Duodenal mucosa (tissue), 2 donors: ENCODE results near the gene CCDC178.

ENCODE experiments used
- H3K27ac ChIP-seq: one replicate; pipeline ENCODE4 v1.7.0; 2013; ENCODE audit warnings: low read depth, low read length
- H3K27me3 ChIP-seq, 2 donors: one replicate each; pipeline ENCODE4 v1.7.0; 2013; ENCODE audit warnings: low read length in 2 of 2, control low read depth in 1 of 2; ENCODE audit not compliant: insufficient read depth in 2 of 2, control insufficient read depth in 1 of 2
- H3K36me3 ChIP-seq, 2 donors: one replicate each; pipeline ENCODE4 v1.7.0; 2013; ENCODE audit warnings: low read length in 2 of 2, control low read depth in 1 of 2; ENCODE audit not compliant: insufficient read depth in 2 of 2, control insufficient read depth in 1 of 2
- H3K4me1 ChIP-seq, 2 donors: one replicate each; pipeline ENCODE4 v1.7.0; 2013; ENCODE audit warnings: low read length in 2 of 2, control low read depth in 1 of 2; ENCODE audit not compliant: insufficient read depth in 2 of 2, control insufficient read depth in 1 of 2
- H3K4me3 ChIP-seq, 2 donors: one replicate each; pipeline ENCODE4 v1.7.0; 2013; ENCODE audit warnings: low read length in 2 of 2, low read depth in 1 of 2
- H3K9ac ChIP-seq, 2 donors: one replicate each; pipeline ENCODE4 v1.7.0; 2013; ENCODE audit warnings: low read length in 2 of 2, low read depth in 1 of 2
- H3K9me3 ChIP-seq, 2 donors: one replicate each; pipeline ENCODE4 v1.7.0; 2013; ENCODE audit warnings: low read length in 2 of 2, control low read depth in 1 of 2; ENCODE audit not compliant: control insufficient read depth in 1 of 2

CCDC178 gene

DNA sequence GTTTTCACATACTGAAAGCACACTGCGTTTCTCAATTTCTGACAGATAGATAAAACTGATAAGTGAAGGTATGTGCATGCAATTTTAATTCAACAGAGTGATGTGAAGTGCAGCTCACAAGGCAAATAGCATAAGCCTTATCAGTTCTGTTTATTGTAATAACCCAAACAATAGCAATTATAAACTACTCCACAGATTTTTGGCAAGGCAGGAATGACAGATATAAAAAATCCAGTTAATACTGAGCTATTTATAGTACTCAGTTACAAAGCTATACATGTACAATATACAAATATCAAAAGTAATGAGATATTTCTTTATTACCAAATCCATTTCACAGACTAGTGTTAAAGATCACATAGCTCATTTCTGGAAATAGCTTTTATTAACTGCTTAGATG, 456.8 kb downstream of the CCDC178 start:
- Histone ChIP-seq H3K4me3 (no peak overlapping the region), H3K36me3 (no peaks in the 10 kb centered on the region), H3K9me3 (no peaks in the 10 kb centered on the region), H3K9ac (no peak overlapping the region), H3K4me1 (no peaks in the 10 kb centered on the region), H3K27me3 (no peaks in the 10 kb centered on the region), H3K27ac (no peak overlapping the region)

DNA sequence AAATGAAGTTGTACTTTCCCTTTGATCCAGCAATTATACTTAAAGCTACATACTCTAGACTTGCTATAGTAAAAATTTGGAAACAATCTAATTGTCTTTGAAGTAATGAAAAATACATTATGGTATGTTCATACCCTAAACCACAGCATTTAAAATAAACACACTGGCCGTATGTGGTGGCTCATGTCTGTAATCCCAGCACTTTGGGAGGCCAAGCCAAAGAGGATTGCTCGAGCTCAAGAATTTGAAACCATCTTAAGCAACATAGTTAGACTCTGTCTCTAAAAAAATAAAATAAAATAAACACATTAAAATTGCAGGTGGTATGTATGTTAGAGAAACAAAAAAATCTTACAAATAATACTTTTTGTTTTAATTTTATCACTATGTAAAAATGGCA, 459.6 kb downstream of the CCDC178 start:
- Histone ChIP-seq H3K4me3 (no peak overlapping the region), H3K27ac (no peak overlapping the region), H3K9ac (no peak overlapping the region), H3K27me3 (no peaks in the 10 kb centered on the region), H3K9me3 (no peaks in the 10 kb centered on the region), H3K4me1 (no peaks in the 10 kb centered on the region), H3K36me3 (no peaks in the 10 kb centered on the region)

DNA sequence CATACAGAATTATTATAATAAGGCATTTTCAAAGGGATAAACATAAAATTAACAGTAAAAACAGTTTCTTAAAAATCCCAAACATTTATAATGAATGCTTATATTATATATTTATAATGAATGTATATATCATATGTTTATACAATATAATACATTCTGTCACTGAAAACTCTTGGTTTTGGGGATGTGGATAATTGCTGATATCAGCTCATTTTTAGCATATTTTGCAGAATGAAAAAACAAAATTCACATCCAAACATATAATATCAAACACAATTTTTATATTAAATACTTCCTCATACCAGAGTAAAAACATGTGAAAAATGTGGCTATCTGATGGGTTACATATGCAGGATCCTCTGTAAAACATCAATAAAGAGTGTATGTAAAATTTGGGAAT, 465.0 kb downstream of the CCDC178 start:
- Histone ChIP-seq H3K4me1 (no peaks in the 10 kb centered on the region), H3K9me3 (no peaks in the 10 kb centered on the region), H3K27me3 (no peaks in the 10 kb centered on the region), H3K9ac (no peak overlapping the region), H3K4me3 (no peak overlapping the region), H3K36me3 (no peaks in the 10 kb centered on the region), H3K27ac (no peak overlapping the region)

DNA sequence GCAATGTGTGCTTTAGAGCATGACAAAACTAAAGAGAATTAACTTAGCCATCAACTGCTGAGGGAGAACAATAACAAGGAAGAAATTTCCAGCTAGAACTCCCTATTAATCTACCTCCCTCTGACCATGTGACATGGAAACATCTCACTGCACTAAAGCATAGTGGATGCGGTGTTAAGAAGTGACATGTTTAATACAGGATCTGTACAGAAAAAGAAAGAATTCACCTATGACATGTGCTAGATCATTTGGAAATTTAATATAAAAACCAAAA, 465.4 kb downstream of the CCDC178 start:
- Histone ChIP-seq H3K9me3 (no peaks in the 10 kb centered on the region), H3K27me3 (no peaks in the 10 kb centered on the region), H3K36me3 (no peaks in the 10 kb centered on the region), H3K4me3 (no peak overlapping the region), H3K9ac (no peak overlapping the region), H3K4me1 (no peaks in the 10 kb centered on the region), H3K27ac (no peak overlapping the region)

DNA sequence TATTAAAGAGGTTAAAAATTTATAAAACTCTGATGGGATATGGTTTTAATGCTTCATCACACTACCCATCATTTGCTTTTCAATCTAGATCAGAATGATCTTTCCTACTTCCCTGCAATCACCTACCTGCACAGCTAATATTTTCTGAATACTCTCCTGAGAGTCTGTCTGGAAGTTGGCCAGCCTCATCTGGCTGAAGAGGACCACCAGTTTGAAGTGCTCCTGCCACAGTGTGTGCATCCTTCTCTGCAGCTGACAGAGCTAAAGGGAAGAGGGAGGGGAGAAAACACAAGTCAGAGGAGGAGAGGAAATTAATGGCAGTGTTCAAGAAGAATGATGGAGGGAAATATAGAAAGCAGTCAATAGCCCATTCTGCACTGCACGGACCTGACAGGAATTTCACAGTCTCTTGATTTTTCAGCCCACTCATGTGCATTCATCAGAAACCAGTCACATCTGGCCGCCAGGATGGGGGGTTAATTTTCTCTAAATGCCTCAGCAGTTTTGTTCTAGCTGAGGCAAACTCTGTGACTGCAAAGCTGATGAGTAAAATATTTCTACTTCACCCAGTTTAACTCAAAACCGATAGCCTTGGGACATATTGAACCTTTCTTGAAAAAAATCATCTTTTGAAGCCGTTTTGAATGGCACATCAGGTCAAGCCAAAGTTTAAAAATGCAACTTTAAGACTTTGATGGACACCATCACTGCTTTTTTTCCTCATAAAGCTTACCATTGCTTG, 465.9 kb downstream of the CCDC178 start:
- H3K9me3 ChIP-seq = no peaks in the 10 kb centered on the region
- no peaks in the 10 kb centered on the region for H3K4me1 ChIP-seq
- no peaks in the 10 kb centered on the region for H3K27me3 ChIP-seq
- no peak overlapping the region for H3K4me3 ChIP-seq
- H3K36me3 ChIP-seq = no peaks in the 10 kb centered on the region
- no peak overlapping the region for H3K9ac ChIP-seq
- H3K27ac ChIP-seq = no peak overlapping the region

DNA sequence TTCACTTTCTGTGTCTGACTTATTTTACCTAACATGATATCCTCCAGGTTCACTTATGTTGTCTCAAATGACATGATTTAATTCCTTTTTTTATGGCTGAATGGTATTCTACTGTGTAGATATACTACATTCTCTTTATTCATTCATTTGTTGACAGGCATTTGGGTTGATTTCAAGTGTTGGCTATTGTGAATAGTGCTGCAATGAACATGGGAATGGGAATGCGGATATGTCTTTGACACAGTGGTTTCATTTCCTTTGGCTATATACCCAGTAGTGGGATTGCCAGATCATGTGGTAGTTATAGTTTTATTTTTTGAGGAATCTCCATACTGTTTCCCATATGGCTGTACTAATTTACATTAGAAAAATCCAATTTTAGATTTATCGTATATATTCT, 472.3 kb downstream of the CCDC178 start:
- Histone ChIP-seq H3K4me1 (no peaks in the 10 kb centered on the region), H3K9ac (no peak overlapping the region), H3K27ac (no peak overlapping the region), H3K27me3 (no peaks in the 10 kb centered on the region), H3K9me3 (no peaks in the 10 kb centered on the region), H3K4me3 (no peak overlapping the region), H3K36me3 (no peaks in the 10 kb centered on the region)

DNA sequence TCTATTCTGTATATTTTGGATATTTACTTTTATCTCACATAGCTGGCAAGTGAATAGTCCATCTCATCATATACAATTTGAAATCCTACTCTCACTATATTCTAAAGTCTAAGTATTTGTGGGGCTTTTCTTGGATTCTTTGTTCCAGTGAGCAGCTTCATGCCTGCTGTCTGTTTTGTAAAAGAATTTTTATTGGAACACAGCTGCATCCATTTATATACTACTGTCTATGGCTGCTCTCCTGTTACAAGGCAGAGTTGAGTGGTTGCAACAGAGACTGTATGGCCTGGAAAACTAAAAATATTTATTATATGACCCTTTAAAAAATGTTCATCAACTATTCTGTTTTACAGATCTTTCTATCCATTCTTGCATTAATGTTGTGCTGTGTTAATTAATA, 474.4 kb downstream of the CCDC178 start:
- no peak overlapping the region for H3K27ac ChIP-seq
- H3K9me3 ChIP-seq = no peaks in the 10 kb centered on the region
- H3K36me3 ChIP-seq = no peaks in the 10 kb centered on the region
- H3K27me3 ChIP-seq = no peaks in the 10 kb centered on the region
- no peak overlapping the region for H3K4me3 ChIP-seq
- no peaks in the 10 kb centered on the region for H3K4me1 ChIP-seq
- no peak overlapping the region for H3K9ac ChIP-seq

DNA sequence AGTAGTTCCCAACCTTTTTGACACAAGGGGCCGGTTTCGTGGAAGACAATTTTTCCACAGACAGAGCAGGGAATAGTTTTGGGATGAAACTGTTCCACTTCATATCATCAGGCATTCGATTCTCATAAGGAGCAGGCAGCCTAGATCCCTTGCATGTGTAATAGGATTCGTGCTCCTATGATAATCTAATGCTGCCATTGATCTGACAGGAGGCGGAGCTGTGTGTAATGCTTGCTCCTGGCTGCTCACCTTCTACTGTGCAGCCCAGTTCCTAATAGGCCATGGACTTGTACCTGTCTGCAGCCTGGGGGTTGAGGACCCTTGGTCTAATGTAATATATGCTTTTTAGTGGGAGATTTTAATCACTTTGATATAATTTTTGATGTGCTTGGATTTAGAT, 479.0 kb downstream of the CCDC178 start:
- H3K9me3 ChIP-seq = no peaks in the 10 kb centered on the region
- H3K4me1 ChIP-seq = no peaks in the 10 kb centered on the region
- H3K9ac ChIP-seq = no peak overlapping the region
- no peaks in the 10 kb centered on the region for H3K27me3 ChIP-seq
- no peak overlapping the region for H3K4me3 ChIP-seq
- no peaks in the 10 kb centered on the region for H3K36me3 ChIP-seq
- H3K27ac ChIP-seq = no peak overlapping the region

DNA sequence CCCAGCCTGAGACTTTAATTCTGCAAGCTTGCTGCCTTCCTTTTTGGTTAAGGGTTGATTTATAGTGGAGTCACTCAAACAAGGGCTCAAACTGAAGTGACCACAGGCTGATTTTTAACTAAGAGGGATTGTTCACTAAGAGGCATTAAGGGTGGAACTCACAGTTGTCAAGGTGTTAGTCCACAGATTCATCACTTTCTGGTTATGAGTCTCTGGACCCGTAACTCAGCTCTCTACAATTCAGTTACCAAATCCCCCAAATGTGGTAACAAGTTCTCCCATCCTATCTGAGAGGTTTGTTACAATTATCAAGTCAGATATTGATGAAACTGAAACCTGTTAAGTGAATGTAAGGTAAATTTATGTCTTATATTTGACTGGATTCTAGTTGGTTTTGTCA, 481.8 kb downstream of the CCDC178 start:
- no peaks in the 10 kb centered on the region for H3K36me3 ChIP-seq
- H3K9ac ChIP-seq = no peak overlapping the region

DNA sequence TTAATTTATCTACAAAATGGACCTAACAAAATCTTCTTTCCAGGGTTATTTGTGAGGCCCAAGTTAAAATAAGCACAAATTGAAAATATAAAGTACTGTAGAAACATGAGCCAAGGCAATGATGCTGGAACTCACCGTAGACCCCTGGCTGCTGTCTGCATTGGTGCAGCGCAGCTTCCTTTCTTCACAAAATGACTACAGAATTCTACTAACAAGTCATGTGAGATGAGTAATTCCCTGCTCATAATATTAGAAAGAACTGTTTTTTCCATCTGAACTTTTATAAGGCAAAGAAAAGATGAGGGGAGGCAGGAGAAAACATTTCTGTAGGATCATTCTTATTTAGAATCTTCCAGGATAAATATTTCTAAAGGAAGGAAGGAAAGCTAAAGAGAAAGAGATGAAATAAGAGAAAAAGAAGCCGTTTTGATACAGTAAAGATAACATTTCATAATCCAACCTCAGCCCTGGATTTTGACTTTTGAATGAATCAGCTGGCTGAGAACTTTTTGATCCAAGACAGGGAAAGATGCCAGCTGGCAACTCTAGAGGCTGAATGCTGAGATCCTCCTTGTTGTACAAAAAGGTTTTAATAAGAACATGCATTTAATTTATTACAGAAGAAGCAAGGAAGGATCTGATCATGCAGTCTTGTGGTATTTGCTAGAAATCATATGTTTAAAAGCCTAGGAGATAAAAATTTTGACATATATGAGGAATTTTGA, 483.8 kb downstream of the CCDC178 start:
- H3K27ac ChIP-seq = no peak overlapping the region
- peaks cover 0 to 4% of the 10 kb centered on the region in 2 donors for H3K9me3 ChIP-seq
- H3K4me3 ChIP-seq = no peak overlapping the region
- H3K4me1 ChIP-seq = no peaks in the 10 kb centered on the region
- H3K9ac ChIP-seq = no peak overlapping the region
- no peaks in the 10 kb centered on the region for H3K27me3 ChIP-seq
- no peaks in the 10 kb centered on the region for H3K36me3 ChIP-seq

More for the DNA sequence above, 481.8 kb downstream of the CCDC178 start:
- Histone ChIP-seq H3K4me1 (no peaks in the 10 kb centered on the region), H3K4me3 (no peak overlapping the region), H3K27me3 (no peaks in the 10 kb centered on the region), H3K9me3 (no peaks in the 10 kb centered on the region), H3K27ac (no peak overlapping the region)
